Right lobe of liver (tissue), 6 donors: Measurements from ENCODE around the gene ZDHHC3. TPM values are rescaled to one million over a fixed set of nuclear protein-coding genes. Genes with fewer than 3 reads are reported as not detected.
A peak's percentile ranks its signal among the peaks of the same experiment; 100 is the strongest.

Experiments used
- ATAC-seq, 4 donors: fragments of 200-7000 bp; cut with Tn5 transposase; one replicate each; pipeline ENCODE4 v1.9.1; 2020; ENCODE audit warnings: mild to moderate bottlenecking in 4 of 4, moderate library complexity in 4 of 4
- DNase-seq, 3 donors: peaks; one replicate each; pipeline ENCODE4 v3.0.0-alpha.2; 2020
- H3K27ac ChIP-seq, 3 donors: fragments of 200-600 bp; one replicate each; pipeline ENCODE4 v1.8.0; 2022
- H3K27me3 ChIP-seq, 2 donors: fragments of 200-600 bp; one replicate each; pipeline ENCODE4 v1.8.0; 2022
- H3K36me3 ChIP-seq, 4 donors: fragments of 200-600 bp; sonication (generic) in 1 of 4; one replicate each; pipeline versions ENCODE4 v1.5.1 to v1.8.0; 2017 to 2022; ENCODE audit warnings: control low read depth in 1 of 4
- H3K4me1 ChIP-seq, 4 donors: fragments of 200-600 bp; sonication (generic) in 1 of 4; one replicate each; pipeline versions ENCODE4 v1.5.1 to v1.8.0; 2017 to 2022; ENCODE audit warnings: control low read depth in 1 of 4
- H3K4me3 ChIP-seq, 3 donors: fragments of 200-600 bp; one replicate each; pipeline ENCODE4 v1.8.0; 2022
- H3K9me3 ChIP-seq, 4 donors: fragments of 200-600 bp; sonication (generic) in 1 of 4; one replicate each; pipeline versions ENCODE4 v1.5.1 to v1.8.0; 2017 to 2022; ENCODE audit warnings: control low read depth in 1 of 4
- POLR2A ChIP-seq: fragments of 450-650 bp; IDR thresholded peaks from one replicate; pipeline ENCODE4 v1.6.1; 2017; ENCODE audit warnings: antibody characterized with exemption, mild to moderate bottlenecking
- WGBS: methylation state at CpG from one replicate; pipeline ENCODE4 v1.1.6; 2018; ENCODE audit warnings: low coverage, low lambda C conversion rate; ENCODE audit not compliant: insufficient coverage; ENCODE audit errors: missing lambda C conversion rate; 5-methylcytosine and 5-hydroxymethylcytosine counted together
- intact Hi-C, 2 donors: fragments of 100-400 bp; cut with DNase I; formaldehyde crosslinking; loops; one replicate each; pipeline versions ENCODE4 v1.11.2 to v1.14.1; 2022
- total RNA-seq, 6 experiments: library from RNA; depleted of rRNA in 2 of 6; stranded (reverse); fragments of >200 nt in 2 of 6; fragmentation: NEBNext Ultra II Directional in 3 of 6; extraction: Animal tissue kit (Norgen Biotek cat#: 25700) in 3 of 6; gene quantifications; one replicate each; pipeline versions ENCODE4 v1.1.0 to v1.2.4, GENCODE V29; 2016 to 2023
- TF ChIP-seq, protein P1 (sequence below), 4 donors: fragments of 200-600 bp in 3 of 4; fragments of 450-650 bp in 1 of 4; IDR thresholded peaks; one replicate each; pipeline versions ENCODE4 v1.5.1 to v1.8.0; 2016 to 2022; ENCODE audit warnings: antibody characterized with exemption in 4 of 4, mild to moderate bottlenecking in 2 of 4
- donor health status: DM: no; HTN: yes; CAD: no.
- donor health status: DM: no; HTN: no; CAD: no.
- donor health status: DM: no; HTN: no; CAD: no.
- donor health status: DM: no; HTN: yes; CAD: no.
- donor health status: DM: no; HTN: yes; CAD: no.

ZDHHC3 gene
- total RNA-seq, 6 experiments from 2014 or later, result 27.5 to 36.7 (median 32.0) TPM

- intact Hi-C loops, result no loop called here
- no peaks in the 10 kb centered on the region for H3K27me3 ChIP-seq
- H3K4me3 ChIP-seq, result no peak overlapping the region
- H3K36me3 ChIP-seq, result peaks cover 0 to 17% (median 9%) of the 10 kb centered on the region in 4 donors
- peak; percentile 82 to 86 (median 84) for ATAC-seq
- H3K4me1 ChIP-seq, result peaks cover 4 to 59% (median 14%) of the 10 kb centered on the region in 4 donors
- H3K27ac ChIP-seq, result peak overlapping the region; percentile 61 to 87 (median 77)
- H3K9me3 ChIP-seq, result no peaks in the 10 kb centered on the region
- TF ChIP-seq POLR2A, result peak; percentile 27
- TF ChIP-seq, protein P1, sequence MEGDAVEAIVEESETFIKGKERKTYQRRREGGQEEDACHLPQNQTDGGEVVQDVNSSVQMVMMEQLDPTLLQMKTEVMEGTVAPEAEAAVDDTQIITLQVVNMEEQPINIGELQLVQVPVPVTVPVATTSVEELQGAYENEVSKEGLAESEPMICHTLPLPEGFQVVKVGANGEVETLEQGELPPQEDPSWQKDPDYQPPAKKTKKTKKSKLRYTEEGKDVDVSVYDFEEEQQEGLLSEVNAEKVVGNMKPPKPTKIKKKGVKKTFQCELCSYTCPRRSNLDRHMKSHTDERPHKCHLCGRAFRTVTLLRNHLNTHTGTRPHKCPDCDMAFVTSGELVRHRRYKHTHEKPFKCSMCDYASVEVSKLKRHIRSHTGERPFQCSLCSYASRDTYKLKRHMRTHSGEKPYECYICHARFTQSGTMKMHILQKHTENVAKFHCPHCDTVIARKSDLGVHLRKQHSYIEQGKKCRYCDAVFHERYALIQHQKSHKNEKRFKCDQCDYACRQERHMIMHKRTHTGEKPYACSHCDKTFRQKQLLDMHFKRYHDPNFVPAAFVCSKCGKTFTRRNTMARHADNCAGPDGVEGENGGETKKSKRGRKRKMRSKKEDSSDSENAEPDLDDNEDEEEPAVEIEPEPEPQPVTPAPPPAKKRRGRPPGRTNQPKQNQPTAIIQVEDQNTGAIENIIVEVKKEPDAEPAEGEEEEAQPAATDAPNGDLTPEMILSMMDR (IDR thresholded peaks at IDR 0.05), result no peak
- DNase-seq, result no peak
- WGBS, result 13% methylated on average over 3 of the region's 3 CpGs
These were observed 20.6 kb upstream of the ZDHHC3 start for GRCh38 chr3:44996556-44996969.

DNA sequence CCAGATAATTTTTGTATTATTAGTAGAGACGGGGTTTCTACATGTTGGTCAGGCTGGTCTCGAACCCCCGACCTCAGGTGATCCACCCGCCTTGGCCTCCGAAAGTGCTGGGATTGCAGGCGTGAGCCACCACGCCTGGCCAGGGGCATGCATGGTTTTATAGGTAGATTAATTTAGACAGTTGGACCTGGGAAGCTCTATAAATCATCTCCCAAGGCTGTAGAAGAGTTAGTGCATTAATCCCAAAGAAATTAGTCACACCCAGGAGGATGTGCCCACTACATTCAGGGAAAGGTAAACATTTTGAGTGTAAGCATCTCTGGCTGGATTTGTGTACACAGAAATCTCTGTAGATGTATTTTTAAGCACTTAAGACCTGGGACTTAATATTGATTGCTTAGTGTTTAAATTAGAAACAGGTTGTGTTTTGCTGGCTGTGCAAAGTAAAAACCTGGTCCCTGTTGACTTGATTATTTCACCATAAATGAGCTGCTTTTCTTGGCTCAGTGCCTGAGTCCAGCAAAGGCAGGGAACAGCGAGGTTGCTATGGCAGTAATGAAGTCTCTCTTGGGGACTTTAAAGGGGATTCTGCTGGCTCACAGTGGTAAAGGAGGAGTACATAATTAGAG, 19.3 kb upstream of the ZDHHC3 start:
- peak; percentile 57 to 79 (median 68) for ATAC-seq
- DNase-seq, result peak in 2 of 3 donors; percentile 40 to 81

DNA sequence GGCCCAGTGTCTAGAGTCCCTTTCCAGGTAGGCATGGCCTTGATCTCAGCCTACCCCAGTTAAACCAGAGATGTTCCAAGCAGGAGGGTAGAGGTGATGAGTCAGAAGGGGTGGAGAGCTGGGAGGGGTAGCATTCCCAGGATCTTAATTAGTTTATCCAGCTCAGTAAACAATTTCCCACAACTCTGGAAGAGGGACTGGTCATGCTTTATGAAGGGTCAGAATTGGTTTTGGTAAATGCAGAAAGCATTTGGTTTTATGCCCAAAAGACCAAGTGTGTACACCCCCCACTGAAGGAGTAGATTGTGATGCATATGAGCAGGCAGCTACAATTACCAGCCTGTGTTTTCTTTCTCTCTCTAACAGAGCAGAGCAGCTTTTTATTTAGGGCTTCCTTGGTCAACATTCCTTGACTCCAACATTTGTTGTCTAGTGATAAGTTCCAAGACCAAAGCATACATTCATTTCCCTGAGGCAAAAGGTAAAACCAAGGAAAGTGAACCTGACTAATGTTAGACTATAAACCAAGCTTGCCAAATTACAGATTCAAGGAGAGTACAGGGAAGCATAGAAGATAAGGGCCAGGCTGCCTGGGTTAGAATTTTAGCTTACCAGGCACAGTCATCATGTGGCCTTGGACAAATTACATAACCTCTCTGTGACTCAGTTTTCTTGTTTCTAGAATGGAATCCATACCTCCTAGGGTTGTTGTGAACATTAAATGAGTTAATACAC, 17.7 kb upstream of the ZDHHC3 start:
- intact Hi-C loops, result no loop called here
- Histone ChIP-seq H3K27ac (peak overlapping the region in 1 of 3 donors; percentile 39), H3K4me3 (no peak overlapping the region), H3K27me3 (no peaks in the 10 kb centered on the region), H3K9me3 (no peaks in the 10 kb centered on the region), H3K4me1 (peaks cover 4 to 36% (median 14%) of the 10 kb centered on the region in 4 donors), H3K36me3 (peaks cover 0 to 26% (median 7%) of the 10 kb centered on the region in 4 donors)
- TF ChIP-seq POLR2A, result no peak
- TF ChIP-seq, protein P1 (IDR thresholded peaks at IDR 0.05), result no peak
- no peak for DNase-seq
- no peak for ATAC-seq

More for the DNA sequence above, 19.3 kb upstream of the ZDHHC3 start:
- H3K4me3 ChIP-seq, result no peak overlapping the region
- no peaks in the 10 kb centered on the region for H3K27me3 ChIP-seq
- peaks cover 4 to 48% (median 14%) of the 10 kb centered on the region in 4 donors for H3K4me1 ChIP-seq
- intact Hi-C loops, result no loop called here
- no peak for TF ChIP-seq POLR2A
- TF ChIP-seq, protein P1 (IDR thresholded peaks at IDR 0.05), result no peak
- H3K9me3 ChIP-seq, result no peaks in the 10 kb centered on the region
- 57% methylated on average over 7 of the region's 8 CpGs for WGBS
- peaks cover 0 to 30% (median 11%) of the 10 kb centered on the region in 4 donors for H3K36me3 ChIP-seq
- peak overlapping the region; percentile 61 to 87 (median 77) for H3K27ac ChIP-seq

DNA sequence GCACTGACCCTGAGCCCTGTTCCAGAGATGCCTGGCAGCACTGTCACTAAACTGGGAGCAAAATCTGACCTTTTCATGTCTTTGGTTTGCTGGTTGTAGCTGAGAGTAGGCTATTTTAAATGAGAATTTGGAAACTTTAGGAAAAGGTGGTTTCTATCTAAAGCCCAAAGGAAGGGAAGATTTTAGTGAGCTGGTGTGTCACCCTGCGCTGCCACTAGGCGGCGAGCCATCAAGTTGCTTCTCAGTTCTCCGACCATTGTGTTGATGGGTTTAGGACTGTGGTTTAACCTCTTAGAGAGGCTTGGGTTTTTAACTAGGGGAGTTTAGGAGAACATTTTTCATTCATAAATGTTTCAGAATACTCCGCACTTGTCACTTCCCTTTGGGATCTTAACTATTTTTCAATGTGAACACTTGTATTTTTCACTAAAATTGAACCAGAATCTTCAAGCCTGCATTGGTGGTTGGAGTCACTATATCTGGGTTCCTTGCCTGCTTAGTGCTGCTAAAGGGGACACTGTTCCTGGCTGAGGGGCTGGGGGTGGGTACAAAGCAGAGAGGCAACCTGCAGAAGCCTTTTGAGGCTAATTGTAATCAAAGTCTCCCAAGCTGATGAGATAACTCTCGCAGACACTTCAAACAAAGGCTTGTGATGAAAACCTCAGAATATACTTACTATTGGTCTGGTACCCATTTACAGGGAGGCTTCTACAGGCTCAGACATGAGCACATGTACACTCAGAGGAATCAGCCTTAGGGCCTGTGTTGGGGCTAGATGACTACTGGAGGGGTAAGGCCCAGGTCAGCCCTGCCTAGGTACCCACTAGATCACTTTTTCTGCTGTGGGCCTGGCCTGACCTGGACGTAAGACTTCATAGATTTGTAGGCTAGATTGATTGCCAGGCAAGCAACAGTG, 16.8 kb upstream of the ZDHHC3 start:
- Histone ChIP-seq H3K4me3 (no peak overlapping the region), H3K9me3 (no peaks in the 10 kb centered on the region), H3K36me3 (peaks cover 0 to 23% (median 4%) of the 10 kb centered on the region in 4 donors), H3K4me1 (peaks cover 4 to 36% (median 14%) of the 10 kb centered on the region in 4 donors), H3K27ac (no peak overlapping the region), H3K27me3 (no peaks in the 10 kb centered on the region)
- WGBS, result 51% methylated on average over 6 of the region's 7 CpGs
- no peak for TF ChIP-seq POLR2A
- TF ChIP-seq, protein P1 (IDR thresholded peaks at IDR 0.05), result peak; percentile 34 to 53 (median 42)
- ATAC-seq, result no peak
- intact Hi-C loops, result no loop called here
- no peak for DNase-seq
